ENCODE data around the gene DNASE1L1. TPM values are rescaled to one million over a fixed set of nuclear protein-coding genes. Genes with fewer than 3 reads are reported as not detected.

Gene DNASE1L1, protein sequence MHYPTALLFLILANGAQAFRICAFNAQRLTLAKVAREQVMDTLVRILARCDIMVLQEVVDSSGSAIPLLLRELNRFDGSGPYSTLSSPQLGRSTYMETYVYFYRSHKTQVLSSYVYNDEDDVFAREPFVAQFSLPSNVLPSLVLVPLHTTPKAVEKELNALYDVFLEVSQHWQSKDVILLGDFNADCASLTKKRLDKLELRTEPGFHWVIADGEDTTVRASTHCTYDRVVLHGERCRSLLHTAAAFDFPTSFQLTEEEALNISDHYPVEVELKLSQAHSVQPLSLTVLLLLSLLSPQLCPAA
- 27.2 to 31.3 TPM (median 29.9 TPM) in 5 replicates for total RNA-seq (2022; extraction: Qiagen RNA extraction)

DNA sequence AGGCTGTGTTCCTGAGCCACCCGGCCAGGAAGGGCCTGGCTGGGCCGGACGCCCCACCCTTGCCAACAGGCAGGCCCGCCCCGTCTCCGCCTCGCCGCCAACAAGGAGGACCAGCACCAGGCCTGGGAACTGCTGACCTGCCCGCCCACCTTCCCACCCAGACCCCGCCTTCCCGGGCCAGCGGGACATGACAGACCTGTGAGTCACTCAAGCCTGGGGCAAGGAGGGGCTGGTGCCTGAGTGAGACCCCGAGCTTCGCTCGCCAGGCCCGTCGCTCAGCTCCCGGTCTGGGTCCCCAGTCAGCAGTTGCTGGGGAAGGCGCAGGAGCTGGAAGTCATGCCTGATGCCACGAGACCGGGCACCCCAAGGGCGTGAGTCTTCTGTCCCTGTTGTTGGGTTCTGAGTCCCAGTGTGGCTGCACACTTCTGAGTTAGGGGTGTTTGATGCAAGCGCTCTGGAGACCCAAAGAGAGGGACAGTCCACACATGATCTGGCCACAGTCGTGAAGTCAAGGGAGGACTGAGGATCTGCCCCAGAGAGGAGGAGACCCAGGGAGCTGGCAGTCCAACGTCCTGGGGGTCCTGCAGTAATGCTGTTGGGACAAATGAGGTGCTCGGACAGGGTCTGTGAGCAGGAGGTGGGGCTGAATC is at the start of gene DNASE1L1:
Gene DNASE1L1 (minus strand): TSS at position 33 of the 650 bp plus-strand sequence. CDS start 3,686 bp downstream, outside the sequence.

DNA sequence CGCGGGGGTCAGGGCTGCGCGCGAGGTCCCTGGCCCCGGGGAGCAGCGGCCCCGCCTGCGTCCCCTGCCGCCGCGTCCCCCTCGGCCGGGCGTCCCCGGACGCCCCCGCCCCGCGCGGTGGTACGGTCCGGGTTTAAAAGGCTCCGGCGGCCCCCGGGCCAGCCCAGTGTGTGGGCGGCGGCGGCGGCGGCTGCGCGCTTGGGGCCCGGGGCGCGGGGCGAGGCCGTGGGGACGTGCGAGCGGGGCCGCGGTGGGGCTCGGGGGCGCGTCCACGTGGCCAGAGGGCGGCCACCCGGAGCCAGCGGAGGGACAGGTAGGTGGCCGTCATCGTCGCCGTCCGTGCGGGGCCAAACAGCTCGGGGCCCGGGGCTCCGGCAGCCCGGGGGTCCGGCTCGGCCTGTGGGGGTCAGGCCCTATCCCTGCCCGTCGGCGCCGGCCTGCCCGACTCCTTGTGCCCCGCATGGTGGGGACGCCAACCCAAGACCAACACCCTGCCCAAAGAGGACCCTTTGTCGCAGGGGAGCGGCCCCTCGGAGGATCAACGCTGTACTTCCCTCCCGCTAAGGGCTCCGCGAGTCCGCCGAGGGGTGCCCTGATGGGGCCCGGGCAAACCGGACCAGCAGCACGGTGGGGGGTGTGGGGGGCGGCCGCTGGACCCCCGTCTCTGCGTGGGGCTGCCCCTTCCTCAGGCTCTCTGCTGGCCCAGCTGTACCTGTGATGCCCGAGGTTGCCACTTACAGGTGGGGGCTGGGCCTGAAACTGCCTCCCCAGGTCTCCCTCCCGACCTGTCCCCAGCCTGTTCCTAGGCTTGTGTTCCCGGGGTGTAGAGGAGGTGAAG is 49.3 kb upstream of the DNASE1L1 start, which contains the start of gene PLXNA3:
Gene PLXNA3 (plus strand): TSS at position 166 of the 838 bp plus-strand sequence. CDS start 1,903 bp downstream, outside the sequence.

DNA sequence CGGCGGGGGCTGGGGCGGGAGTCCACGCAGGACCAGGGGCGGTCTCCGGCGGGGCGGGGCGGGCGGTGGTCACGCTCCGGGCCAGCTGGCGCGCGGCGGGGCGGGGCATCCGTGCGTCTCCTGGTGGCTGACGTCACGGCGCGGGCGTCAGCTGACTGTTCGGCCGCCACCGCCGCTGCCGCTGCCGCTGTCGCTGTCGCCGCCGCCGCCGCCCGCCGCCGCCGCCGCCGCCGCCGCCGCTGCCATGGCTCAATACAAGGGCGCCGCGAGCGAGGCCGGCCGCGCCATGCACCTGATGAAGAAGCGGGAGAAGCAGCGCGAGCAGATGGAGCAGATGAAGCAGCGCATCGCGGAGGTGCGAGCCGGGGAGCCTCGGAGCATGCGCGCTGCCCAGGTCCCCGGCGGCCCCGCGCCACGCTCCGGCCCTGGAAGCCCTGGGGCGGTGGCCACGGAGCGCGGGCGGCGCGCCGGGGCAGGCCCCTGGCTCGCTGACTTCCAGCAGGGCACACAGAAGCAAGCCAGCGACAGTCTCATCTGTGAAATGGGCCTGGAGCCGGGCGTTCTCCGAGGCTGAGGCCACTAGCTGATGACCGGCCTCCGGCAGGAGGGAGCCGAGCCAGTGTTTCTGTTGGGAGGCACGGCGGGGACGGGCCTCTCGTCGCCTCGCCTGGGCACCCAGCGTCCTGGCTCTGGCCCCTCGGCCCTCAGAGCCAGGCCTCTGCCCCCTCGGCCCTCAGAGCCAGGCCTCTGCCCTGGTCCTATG is 35.1 kb upstream of the DNASE1L1 start, which contains the start of gene FAM50A:
Gene FAM50A (plus strand): TSS at position 150 of the 763 bp plus-strand sequence. CDS start 95 bp downstream, at position 245.

DNA sequence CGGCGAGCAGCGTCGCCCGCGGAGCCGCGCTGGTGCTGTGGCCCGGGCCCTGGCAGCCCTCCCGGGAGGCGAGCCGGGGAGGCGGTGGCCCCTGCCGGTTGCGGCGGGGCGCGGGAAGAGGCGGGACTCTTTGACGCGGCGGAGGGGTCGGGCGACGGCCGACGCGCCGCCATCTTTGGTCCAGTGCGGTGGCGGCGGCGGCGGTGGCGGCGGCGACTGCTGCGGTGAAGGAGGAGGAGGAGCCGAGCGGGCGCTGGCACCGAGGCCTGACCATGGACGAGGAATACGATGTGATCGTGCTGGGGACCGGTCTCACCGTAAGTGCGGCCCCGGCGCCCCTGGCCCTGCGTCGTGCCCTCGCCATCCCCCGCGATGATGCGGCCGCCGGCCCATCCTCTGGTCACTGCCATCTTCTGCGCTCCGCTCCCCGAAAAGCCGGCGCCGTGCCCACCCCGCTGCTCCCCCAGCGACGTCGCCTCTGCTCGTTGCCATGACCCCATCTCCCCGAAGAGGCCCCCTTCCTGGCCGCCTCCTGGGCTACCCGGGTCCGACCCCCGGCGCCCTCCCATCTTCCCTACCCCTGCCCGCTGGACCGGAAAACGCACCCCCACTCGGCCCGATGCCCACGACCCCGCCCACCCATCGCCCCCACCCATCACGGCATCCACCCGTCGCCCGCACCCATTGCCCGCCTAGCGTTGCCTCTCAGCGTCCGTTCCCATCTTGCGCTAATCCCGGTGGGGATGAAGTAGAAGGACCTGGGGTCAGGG is 28.1 kb upstream of the DNASE1L1 start, which contains the start of gene GDI1:
Gene GDI1 (plus strand): TSS at position 172 of the 770 bp plus-strand sequence. CDS start 101 bp downstream, at position 273.

DNA sequence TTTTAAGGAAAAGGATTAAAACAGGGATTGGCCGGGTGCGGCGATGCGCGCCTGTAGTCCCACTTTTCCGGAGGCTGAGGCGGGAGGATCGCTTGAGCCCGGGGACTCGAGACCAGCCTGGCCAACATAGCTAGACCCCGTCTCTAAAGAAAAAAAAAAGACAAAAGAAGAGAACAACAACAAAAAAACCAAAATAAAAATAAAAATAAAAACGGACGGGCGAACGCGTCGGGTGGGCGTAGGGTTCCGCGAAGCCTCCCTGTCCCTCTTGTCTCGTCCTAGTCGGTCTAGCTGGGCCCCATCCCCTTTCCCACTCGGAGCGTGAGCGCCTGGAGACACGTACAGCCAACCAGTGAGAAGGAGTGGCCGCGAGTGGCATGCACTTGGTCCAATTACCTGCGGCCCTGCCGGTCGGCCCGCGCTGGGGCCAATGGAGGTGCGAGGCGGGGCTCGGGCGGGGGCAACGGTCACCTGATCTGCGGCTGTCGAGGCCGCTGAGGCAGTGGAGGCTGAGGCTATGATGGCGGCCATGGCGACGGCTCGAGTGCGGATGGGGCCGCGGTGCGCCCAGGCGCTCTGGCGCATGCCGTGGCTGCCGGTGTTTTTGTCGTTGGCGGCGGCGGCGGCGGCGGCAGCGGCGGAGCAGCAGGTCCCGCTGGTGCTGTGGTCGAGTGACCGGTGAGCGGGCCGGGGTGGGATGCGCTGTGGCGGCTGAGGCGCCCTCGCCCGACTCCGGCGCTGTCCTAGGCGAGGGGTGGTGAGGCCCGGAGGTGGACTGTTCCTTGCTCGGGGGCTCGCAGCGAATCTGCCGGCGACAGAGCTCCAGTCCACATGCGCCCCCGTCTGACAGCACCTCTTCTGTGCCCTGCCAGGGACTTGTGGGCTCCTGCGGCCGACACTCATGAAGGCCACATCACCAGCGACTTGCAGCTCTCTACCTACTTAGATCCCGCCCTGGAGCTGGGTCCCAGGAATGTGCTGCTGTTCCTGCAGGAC is 19.4 kb upstream of the DNASE1L1 start, which contains the start of gene ATP6AP1:
Gene ATP6AP1 (plus strand): TSS at position 502 of the 996 bp plus-strand sequence. CDS start 16 bp downstream, at position 518.

DNA sequence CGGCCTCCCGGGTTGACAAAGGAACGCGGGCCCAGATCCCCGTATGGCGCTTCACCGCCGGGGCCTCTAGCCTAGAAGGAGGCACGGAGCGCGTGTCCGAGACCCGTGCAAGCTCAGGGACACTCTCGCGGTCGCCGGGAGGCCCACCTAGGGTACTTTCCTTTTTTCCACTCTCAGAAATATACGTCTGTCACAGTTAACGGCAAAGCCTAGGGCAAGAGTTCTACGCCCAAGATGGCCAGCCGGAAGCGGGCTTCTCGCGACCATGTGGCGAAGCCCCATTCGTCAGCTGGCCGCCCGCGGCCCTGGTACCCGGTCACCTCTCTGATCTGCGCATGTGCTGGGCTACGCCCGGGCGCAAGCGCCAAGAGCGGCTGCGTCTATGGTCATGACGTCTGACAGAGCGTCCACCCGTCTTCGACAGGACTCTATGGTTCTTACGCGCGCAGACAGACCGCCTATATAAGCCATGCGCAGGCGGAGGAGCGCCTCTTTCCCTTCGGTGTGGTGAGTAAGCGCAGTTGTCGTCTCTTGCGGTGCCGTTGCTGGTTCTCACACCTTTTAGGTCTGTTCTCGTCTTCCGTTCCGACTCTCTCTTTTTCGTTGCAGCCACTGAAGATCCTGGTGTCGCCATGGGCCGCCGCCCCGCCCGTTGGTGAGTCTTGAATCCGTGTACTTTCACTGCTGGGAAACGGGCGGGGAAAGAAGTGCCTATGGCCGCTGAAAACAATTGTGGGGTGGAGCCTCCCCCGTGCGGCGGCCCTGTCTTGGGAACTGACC is 11.0 kb downstream of the DNASE1L1 start, which contains the start of gene RPL10:
Gene RPL10 (plus strand): TSS at position 490 of the 780 bp plus-strand sequence. CDS start 143 bp downstream, at position 633.

DNA sequence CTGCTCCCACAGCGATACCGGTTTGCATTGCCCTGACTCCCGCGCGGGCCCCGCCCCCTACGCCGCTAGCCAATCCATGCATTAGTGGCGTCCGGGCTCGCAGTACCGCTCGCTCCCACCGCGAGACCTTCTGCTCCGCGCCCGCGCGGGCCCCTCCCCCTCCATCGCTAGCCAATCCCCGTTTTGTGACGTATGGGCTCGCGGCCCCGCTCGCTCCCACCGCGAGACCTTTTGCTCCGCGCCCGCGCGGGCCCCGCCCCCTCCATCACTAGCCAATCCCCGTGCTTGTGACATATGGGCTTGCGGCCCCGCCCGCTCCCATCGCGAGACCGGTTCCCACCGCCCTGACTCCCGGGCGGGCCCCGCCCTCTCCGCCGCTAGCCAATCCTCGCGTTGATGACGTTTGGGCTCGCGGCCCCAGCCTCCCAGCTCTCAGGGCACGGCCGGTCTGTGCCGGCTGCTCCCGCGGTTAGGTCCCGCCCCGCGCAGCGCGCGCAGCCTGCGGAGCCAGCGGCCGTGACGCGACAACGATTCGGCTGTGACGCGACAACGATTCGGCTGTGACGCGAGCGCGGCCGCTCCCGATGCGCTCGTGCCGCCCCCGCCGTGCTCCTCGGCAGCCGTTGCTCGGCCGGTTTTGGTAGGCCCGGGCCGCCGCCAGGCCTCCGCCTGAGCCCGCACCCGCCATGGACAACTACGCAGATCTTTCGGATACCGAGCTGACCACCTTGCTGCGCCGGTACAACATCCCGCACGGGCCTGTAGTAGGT is 30.1 kb downstream of the DNASE1L1 start, which contains the start of gene EMD:
Gene EMD (plus strand): TSS at position 497 of the 770 bp plus-strand sequence. CDS start 190 bp downstream, at position 687.

DNA sequence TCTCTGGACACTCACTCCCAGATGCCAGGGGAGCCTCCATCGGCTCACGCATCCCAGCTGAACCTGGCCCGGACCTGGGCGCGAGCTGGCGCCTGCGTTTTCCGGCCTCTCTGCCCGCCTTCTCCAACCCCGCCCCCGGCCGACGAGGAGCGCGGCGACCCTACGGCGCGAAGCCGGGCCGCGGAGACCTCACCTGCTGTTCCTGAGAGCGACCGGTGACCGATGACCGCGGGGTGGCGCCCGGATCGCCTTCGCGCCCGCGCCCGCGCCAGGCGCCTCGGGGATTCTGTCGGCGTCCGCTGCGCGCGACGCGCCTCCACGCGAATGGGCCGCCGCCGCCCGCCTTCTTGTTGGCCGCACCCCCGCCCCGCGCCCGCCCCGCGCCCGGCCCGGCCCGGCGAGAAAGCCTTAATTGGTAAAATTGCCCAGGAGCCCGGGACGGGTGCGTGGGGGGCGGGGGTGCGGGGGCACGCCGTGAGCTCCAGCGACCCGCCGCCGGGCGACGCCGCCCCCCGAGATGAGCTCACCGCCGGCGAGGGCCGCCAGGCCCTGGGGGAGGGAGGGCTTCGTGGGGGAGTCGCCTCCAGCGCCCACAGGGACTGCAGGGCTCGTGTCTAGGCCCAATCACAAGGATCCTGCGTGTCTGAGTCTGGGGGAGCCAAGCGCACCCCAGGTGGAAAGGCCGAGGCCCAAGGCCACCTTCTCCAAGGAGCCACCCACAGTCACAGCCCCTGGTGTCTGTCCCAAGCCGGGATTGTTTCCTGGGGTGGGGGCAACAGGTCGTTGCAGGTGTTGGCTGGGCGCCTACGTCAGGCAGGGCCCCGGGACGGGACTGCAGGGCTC is 34.5 kb downstream of the DNASE1L1 start, which contains the start of gene FLNA:
Gene FLNA (minus strand): TSS at position 322 of the 843 bp plus-strand sequence. CDS start 3,389 bp downstream, outside the sequence.

Other genes with a start within 250 kb of the DNASE1L1 start
- not detected in 5 replicates for gene OPN1MW, start 226.7 kb downstream of the DNASE1L1 start, total RNA-seq (2022; extraction: Qiagen RNA extraction)
- gene OPN1MW2, start 189.5 kb downstream of the DNASE1L1 start, total RNA-seq (2022; extraction: Qiagen RNA extraction): not detected in 5 replicates
- not detected in 5 replicates for gene OPN1MW3, start 151.7 kb downstream of the DNASE1L1 start, total RNA-seq (2022; extraction: Qiagen RNA extraction)
- not detected in 5 replicates for gene TEX28, start 114.1 kb downstream of the DNASE1L1 start, total RNA-seq (2022; extraction: Qiagen RNA extraction)
- 0.05 to 0.14 TPM (median 0.07 TPM) in 3 of 5 replicates, not detected in the others for gene TKTL1, start 113.5 kb downstream of the DNASE1L1 start, total RNA-seq (2022; extraction: Qiagen RNA extraction)
- 1,461 to 1,661 TPM (median 1,622 TPM) in 5 replicates for gene FLNA, start 34.6 kb downstream of the DNASE1L1 start, total RNA-seq (2022; extraction: Qiagen RNA extraction)
- 129 to 161 TPM (median 153 TPM) in 5 replicates for gene EMD, start 30.0 kb downstream of the DNASE1L1 start, total RNA-seq (2022; extraction: Qiagen RNA extraction)
- gene RPL10, start 10.9 kb downstream of the DNASE1L1 start, total RNA-seq (2022; extraction: Qiagen RNA extraction): 5,312 to 5,581 TPM (median 5,559 TPM) in 5 replicates
- gene TAFAZZIN, start 2.3 kb upstream of the DNASE1L1 start, total RNA-seq (2022; extraction: Qiagen RNA extraction): 33.5 to 40.1 TPM (median 36.8 TPM) in 5 replicates
- 88.4 to 107 TPM (median 105 TPM) in 5 replicates for gene ATP6AP1, start 19.4 kb upstream of the DNASE1L1 start, total RNA-seq (2022; extraction: Qiagen RNA extraction)
- gene GDI1, start 27.9 kb upstream of the DNASE1L1 start, total RNA-seq (2022; extraction: Qiagen RNA extraction): 91.4 to 124 TPM (median 104 TPM) in 5 replicates
- gene FAM50A, start 34.9 kb upstream of the DNASE1L1 start, total RNA-seq (2022; extraction: Qiagen RNA extraction): 99.8 to 121 TPM (median 111 TPM) in 5 replicates
- gene PLXNA3, start 49.0 kb upstream of the DNASE1L1 start, total RNA-seq (2022; extraction: Qiagen RNA extraction): 11.0 to 17.8 TPM (median 13.9 TPM) in 5 replicates
- gene LAGE3, start 70.0 kb upstream of the DNASE1L1 start, total RNA-seq (2022; extraction: Qiagen RNA extraction): 36.3 to 74.0 TPM (median 65.8 TPM) in 5 replicates
- gene UBL4A, start 77.4 kb upstream of the DNASE1L1 start, total RNA-seq (2022; extraction: Qiagen RNA extraction): 67.1 to 73.0 TPM (median 69.5 TPM) in 5 replicates
- gene SLC10A3, start 81.4 kb upstream of the DNASE1L1 start, total RNA-seq (2022; extraction: Qiagen RNA extraction): 38.5 to 42.9 TPM (median 39.7 TPM) in 5 replicates
- 38.0 to 44.6 TPM (median 42.6 TPM) in 5 replicates for gene FAM3A, start 107.0 kb upstream of the DNASE1L1 start, total RNA-seq (2022; extraction: Qiagen RNA extraction)
- gene G6PD, start 137.6 kb upstream of the DNASE1L1 start, total RNA-seq (2022; extraction: Qiagen RNA extraction): 1,336 to 1,631 TPM (median 1,436 TPM) in 5 replicates
- gene IKBKG, start 138.4 kb upstream of the DNASE1L1 start, total RNA-seq (2022; extraction: Qiagen RNA extraction): 35.9 to 44.7 TPM (median 40.9 TPM) in 5 replicates
- not detected in 5 replicates for gene CTAG1A, start 175.9 kb upstream of the DNASE1L1 start, total RNA-seq (2022; extraction: Qiagen RNA extraction)
- gene CTAG1B, start 210.0 kb upstream of the DNASE1L1 start, total RNA-seq (2022; extraction: Qiagen RNA extraction): not detected in 5 replicates
- gene CTAG2, start 244.3 kb upstream of the DNASE1L1 start, total RNA-seq (2022; extraction: Qiagen RNA extraction): not detected in 5 replicates